Measurements from ENCODE around the gene HSD3B7.
A peak's percentile ranks its signal among the peaks of the same experiment; 100 is the strongest.
"Not testable (repeated sequence)": the region's sequence is repeated elsewhere in the genome, so short reads cannot be mapped to it uniquely, and the experiment has no call there.

Gene HSD3B7

DNA sequence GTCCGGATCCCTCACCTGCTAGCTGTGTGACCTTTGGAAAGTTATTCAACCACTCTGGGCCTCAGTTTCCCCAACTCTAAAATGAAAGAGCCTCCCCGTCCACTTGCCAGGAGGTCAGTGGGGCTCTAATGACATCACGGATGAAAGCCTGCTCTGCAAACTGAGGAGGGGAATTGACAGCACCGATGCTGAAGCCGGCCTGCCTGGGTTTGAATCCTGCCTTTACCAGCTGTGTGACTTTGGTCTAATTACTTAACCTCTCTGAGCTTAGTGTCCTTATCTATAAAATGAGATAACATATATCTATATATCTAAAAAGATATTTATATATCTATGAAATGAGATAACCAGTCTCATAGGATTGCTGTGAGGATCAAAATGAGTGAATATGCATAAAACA, 23.5 kb downstream of the HSD3B7 start:
- DNase-seq (ENCODE audit: insufficient read length, low spot score): no peak
- no peak for FAIRE-seq
- TF ChIP-seq, protein P1, sequence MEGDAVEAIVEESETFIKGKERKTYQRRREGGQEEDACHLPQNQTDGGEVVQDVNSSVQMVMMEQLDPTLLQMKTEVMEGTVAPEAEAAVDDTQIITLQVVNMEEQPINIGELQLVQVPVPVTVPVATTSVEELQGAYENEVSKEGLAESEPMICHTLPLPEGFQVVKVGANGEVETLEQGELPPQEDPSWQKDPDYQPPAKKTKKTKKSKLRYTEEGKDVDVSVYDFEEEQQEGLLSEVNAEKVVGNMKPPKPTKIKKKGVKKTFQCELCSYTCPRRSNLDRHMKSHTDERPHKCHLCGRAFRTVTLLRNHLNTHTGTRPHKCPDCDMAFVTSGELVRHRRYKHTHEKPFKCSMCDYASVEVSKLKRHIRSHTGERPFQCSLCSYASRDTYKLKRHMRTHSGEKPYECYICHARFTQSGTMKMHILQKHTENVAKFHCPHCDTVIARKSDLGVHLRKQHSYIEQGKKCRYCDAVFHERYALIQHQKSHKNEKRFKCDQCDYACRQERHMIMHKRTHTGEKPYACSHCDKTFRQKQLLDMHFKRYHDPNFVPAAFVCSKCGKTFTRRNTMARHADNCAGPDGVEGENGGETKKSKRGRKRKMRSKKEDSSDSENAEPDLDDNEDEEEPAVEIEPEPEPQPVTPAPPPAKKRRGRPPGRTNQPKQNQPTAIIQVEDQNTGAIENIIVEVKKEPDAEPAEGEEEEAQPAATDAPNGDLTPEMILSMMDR (IDR thresholded peaks at IDR 0.05; ENCODE audit: insufficient read depth, missing control alignments): no peak

DNA sequence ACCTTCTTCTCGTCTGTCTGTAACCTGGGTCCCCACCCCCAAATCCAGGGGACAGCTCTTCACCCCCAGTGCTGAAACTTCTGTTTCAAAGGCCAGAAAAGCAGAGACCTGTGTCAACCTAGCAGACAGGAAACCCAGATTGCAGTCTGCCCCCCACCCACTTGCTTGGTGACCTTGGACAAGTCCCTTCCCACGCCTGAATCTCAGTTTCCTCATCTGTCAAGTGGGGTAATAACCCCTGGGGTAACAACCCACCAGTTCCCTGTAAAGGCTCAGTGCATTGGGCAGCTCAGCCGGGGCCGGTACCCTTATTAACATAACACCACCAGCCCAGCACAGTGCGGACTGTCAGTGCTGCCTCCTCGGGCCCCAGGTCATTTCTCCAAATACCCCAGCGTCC, 24.1 kb downstream of the HSD3B7 start:
- DNase-seq (ENCODE audit: insufficient read length, low spot score) (no peak), FAIRE-seq (no peak)
- TF ChIP-seq, protein P1 (IDR thresholded peaks at IDR 0.05; ENCODE audit: insufficient read depth, missing control alignments): no peak

DNA sequence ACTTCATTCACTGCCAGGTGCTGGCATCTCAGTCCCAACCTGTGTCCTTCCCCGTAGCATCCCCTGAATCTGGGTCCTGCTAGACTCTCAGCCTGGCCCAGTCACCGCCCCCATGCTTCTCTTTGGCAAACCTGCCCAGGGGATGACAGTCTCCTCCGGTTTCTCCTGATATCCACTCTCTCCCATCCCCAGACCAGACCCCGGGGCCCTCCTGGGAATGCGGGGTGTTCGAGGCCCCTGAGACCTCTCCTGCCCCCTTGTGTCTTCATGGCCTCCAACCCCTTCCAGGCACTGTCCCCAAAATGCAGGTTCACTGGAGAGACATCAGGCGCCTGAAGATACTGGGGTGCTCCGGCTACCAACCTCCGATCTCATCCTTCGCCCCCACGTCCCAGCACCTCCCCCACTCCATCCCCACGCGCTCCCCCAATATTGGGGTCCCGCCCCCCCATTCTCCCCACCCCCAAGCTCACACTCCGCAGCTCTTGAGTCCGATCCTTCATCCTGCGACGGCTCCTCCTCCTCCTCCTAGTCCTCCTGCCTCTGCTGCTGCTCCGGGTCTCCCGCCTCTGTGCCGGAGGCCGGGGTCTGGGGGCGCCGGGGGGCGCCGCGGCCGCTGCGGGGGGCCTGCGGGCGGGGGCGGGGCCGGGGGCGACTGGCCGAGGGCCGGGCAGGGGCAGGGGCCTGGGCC, 25.0 kb downstream of the HSD3B7 start:
- TF ChIP-seq, protein P1 (IDR thresholded peaks at IDR 0.05; ENCODE audit: insufficient read depth, missing control alignments): no peak
- DNase-seq (ENCODE audit: insufficient read length, low spot score) (no peak), FAIRE-seq (no peak)

DNA sequence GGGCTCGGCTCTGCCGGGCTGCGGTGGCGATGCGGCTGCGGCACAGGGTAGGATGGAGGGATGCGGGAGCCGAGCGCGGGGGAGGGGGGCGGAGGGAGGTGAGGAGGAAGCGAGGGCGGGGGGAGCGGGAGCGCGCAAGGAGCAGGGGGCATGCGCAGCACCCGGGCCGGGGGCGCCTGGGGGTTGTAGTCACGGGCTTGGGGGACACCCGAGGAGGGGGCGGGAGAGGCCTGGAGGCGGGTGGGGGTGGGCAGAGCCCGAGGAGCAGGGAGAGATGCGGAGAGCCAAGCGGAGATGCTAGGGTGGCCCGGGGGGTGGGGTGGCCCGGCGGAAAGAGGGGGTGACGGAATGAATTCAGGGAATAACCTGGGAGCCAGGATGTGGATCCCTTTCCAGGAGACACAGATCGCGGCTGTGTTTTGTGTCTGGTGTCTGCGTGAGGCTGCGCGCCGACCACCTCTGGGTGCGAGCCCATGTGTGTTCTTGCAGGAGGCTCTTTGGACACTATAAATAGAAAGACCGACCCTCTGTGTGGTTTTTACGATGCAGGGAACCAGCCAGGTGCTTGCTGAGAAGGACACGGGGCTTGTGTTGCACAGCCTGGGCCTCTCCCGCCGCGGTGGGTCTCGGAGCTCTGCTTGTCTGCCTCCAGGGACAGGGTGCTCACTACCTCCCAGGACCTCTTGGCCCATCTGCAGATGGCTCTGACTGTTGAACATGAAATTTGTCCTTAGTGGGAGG, 25.7 kb downstream of the HSD3B7 start, which contains the start of gene STX1B:
TSS of gene STX1B (minus strand) at position 54 of the 741 bp plus-strand sequence. CDS start 242 bp downstream, outside the sequence.
- peak; percentile 97 for DNase-seq (ENCODE audit: insufficient read length, low spot score)
- no peak for FAIRE-seq
- TF ChIP-seq, protein P1 (IDR thresholded peaks at IDR 0.05; ENCODE audit: insufficient read depth, missing control alignments): no peak

DNA sequence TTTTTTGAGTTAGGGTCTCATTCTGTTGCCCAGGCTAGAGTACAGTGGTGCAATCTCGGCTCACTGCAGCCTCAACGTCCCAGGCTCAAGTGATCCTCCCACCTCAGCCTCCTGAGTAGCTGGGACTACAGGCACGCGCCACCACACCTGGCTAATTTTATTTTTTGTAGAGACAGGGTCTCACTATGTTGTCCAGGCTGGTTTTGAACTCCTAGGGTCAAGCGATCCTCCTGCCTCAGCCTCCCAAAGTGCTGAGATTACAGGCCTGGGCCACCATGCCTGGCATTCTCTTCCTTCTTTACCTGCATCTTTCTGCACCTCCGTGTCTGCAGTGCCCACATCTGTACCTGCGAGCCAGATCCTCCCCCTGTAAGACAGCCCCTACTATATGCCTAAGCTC, 26.8 kb downstream of the HSD3B7 start:
- DNase-seq (ENCODE audit: insufficient read length, low spot score); FAIRE-seq: not testable (repeated sequence)

DNA sequence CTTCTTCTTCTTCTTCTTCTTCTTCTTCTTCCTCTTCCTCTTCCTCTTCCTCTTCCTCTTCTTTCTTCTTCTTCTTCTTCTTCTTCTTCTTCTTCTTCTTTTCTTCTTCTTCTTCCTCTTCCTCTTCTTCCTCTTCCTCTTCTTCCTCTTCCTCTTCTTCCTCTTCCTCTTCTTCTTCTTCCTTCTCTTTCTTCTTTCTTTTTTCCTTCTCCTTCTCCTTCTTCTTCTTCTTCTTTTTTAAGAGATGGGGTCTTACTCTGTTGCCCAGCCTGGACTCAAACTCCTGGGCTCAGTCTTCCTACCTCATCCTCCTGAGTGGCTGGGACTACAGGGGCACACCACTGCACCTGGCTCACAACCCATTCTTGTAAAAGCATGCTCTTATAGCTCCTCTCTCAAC, 28.3 kb downstream of the HSD3B7 start:
- not testable (repeated sequence) for DNase-seq (ENCODE audit: insufficient read length, low spot score); FAIRE-seq

DNA sequence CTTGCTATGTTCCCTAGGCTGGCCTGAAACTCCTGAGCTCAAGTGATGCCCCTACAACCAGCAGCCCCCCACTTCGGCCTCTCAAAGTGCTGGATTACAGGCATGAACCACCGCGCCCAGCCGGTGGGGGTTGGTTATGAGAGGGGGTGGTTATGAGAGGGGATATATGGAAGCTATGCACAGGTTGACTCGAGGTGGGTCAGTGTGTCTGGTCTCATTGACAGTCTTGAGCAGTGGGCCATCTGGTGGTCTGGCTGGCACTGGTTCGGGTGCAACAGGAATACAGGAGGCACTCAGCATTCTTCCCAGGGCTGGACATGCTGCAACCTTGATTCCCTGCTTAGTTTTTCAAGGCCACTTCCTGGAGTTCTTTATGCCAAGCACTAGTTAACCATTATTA, 31.0 kb downstream of the HSD3B7 start:
- FAIRE-seq: no peak
- DNase-seq (ENCODE audit: insufficient read length, low spot score): no peak
- TF ChIP-seq, protein P1 (IDR thresholded peaks at IDR 0.05; ENCODE audit: insufficient read depth, missing control alignments): peak; percentile 41

DNA sequence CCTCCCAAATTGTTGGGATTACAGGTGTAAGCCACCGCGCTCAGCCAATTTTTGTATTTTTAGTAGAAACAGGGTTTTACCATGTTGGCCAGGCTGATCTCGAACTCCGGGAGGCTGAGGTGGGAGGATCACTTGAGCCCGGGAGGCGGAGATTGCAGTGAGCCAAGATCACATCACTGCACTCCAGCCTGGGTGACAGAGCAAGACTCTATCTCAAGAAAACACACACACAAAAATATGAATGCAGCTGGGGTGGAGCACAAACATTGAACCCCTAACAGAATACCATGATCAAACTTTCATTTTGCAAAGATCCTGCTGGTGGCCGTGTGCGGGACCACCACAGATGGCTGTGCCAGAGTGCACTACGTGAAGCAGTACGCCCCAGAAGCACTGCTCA, 32.7 kb downstream of the HSD3B7 start:
- FAIRE-seq; DNase-seq (ENCODE audit: insufficient read length, low spot score): not testable (repeated sequence)

All from D721Med (cell line).